CD4-positive, alpha-beta T cell (primary cell): ENCODE results near the gene ZSCAN5B. TPM values are rescaled to one million over a fixed set of nuclear protein-coding genes. Genes with fewer than 3 reads are reported as not detected.
A peak's percentile ranks its signal among the peaks of the same experiment; 100 is the strongest.

ENCODE experiments used
- ATAC-seq: fragments of 200-7000 bp; cut with Tn5 transposase; one replicate; pipeline ENCODE4 v1.10.0; 2022; ENCODE audit warnings: mild to moderate bottlenecking; ENCODE audit not compliant: poor library complexity
- CTCF ChIA-PET: fragments of 350-600 bp; sonication (Branson Sonifier 250); formaldehyde crosslinking; loops from one replicate; lab custom pipeline; 2021; ENCODE audit warnings: antibody characterized with exemption, inconsistent platforms; lab: Charles Lee
- POLR2A ChIA-PET: fragments of 350-600 bp; sonication (Branson Sonifier 250); formaldehyde crosslinking; loops from one replicate; lab custom pipeline; 2021; ENCODE audit warnings: antibody characterized with exemption, inconsistent platforms; lab: Charles Lee
- DNase-seq, 14 experiments: peaks; one replicate each; pipeline ENCODE4 v3.0.0-alpha.2; 2013 to 2020; ENCODE audit warnings: mixed read lengths in 2 of 14
- H3K27ac ChIP-seq, 2 donors: one replicate each; pipeline versions ENCODE4 v1.5.1 to v1.7.0; 2013; ENCODE audit warnings: low read length in 2 of 2, low read depth in 1 of 2, mild to moderate bottlenecking in 1 of 2
- H3K27me3 ChIP-seq, 2 experiments: 1 replicate in 1 of 2; 2 replicates in 1 of 2; pipeline versions ENCODE4 v1.6.1 to v1.7.0; 2013; ENCODE audit warnings: low read length in 2 of 2, control low read depth in 1 of 2, mild to moderate bottlenecking in 1 of 2, moderate library complexity in 1 of 2; ENCODE audit not compliant: insufficient read depth in 2 of 2, control insufficient read depth in 1 of 2
- H3K36me3 ChIP-seq: one replicate; pipeline ENCODE4 v1.6.1; 2013; ENCODE audit warnings: low read length, control low read depth; ENCODE audit not compliant: insufficient read depth
- H3K4me1 ChIP-seq: one replicate; pipeline ENCODE4 v1.6.1; 2013; ENCODE audit warnings: low read length, control low read depth; ENCODE audit not compliant: insufficient read depth
- H3K4me3 ChIP-seq: one replicate; pipeline ENCODE4 v1.5.1; 2013; ENCODE audit warnings: mild to moderate bottlenecking, low read length, moderate library complexity
- H3K9me3 ChIP-seq, 2 experiments: 1 replicate in 1 of 2; 2 replicates in 1 of 2; pipeline versions ENCODE4 v1.6.1 to v1.7.0; 2013; ENCODE audit warnings: low read length in 2 of 2, mild to moderate bottlenecking in 2 of 2, control low read depth in 1 of 2, moderate library complexity in 1 of 2; ENCODE audit not compliant: control insufficient read depth in 1 of 2, insufficient read depth in 1 of 2
- H3K27ac Mint-ChIP-seq: one replicate; pipeline ENCODE4 v1.8.0; 2020; ENCODE audit warnings: mixed read lengths
- H3K27me3 Mint-ChIP-seq: one replicate; pipeline ENCODE4 v1.8.0; 2021; ENCODE audit warnings: mixed read lengths
- H3K36me3 Mint-ChIP-seq: one replicate; pipeline ENCODE4 v1.8.0; 2021; ENCODE audit warnings: low read depth, mixed read lengths
- H3K4me1 Mint-ChIP-seq: one replicate; pipeline ENCODE4 v1.8.0; 2021; ENCODE audit warnings: low read depth, mixed read lengths
- H3K4me3 Mint-ChIP-seq: one replicate; pipeline ENCODE4 v1.8.0; 2020; ENCODE audit warnings: mild to moderate bottlenecking, mixed read lengths
- H3K9me3 Mint-ChIP-seq: one replicate; pipeline ENCODE4 v1.8.0; 2020; ENCODE audit warnings: mixed read lengths
- CTCF ChIP-seq: fragments of 200-600 bp; IDR thresholded peaks from one replicate; pipeline ENCODE4 v1.8.0; 2022; ENCODE audit warnings: antibody characterized with exemption, mild to moderate bottlenecking
- intact Hi-C, 2 experiments: fragments of 100-400 bp; cut with DNase I in 1 of 2; cut with micrococcal nuclease in 1 of 2; formaldehyde crosslinking; loops; one replicate each; pipeline versions ENCODE4 v1.15.1 to v1.9.0; 2023 to 2025; cut with DNase I, micrococcal nuclease
- total RNA-seq, 174 experiments: library from RNA in 2 of 174; stranded (reverse) in 2 of 174; gene quantifications; one replicate each; pipeline ENCODE4 v1.2.3 and lab custom pipeline; 2021 to 2026

Gene ZSCAN5B
- total RNA-seq, 2 experiments from 2014 or later = not detected

- H3K36me3 Mint-ChIP-seq = peaks cover 30% of the 10 kb centered on the region
- Histone ChIP-seq H3K4me1 (peaks cover 34% of the 10 kb centered on the region), H3K4me3 (no peak overlapping the region), H3K27ac (no peak overlapping the region), H3K9me3 (no peaks in the 10 kb centered on the region), H3K27me3 (no peaks in the 10 kb centered on the region), H3K36me3 (peaks cover 31% of the 10 kb centered on the region)
- no peak overlapping the region for H3K27ac Mint-ChIP-seq
- DNase-seq (no peak), ATAC-seq (no peak)
- H3K4me1 Mint-ChIP-seq = peaks cover 38% of the 10 kb centered on the region
- CTCF ChIA-PET = no interaction called here
- no peaks in the 10 kb centered on the region for H3K9me3 Mint-ChIP-seq
- intact Hi-C loops = loop anchor here in 1 of 2 experiments (5.0 to 10.0 kb wide), 2 partner anchors 38 to 450 kb away; partner anchors contain the start of gene ZNF71
- POLR2A ChIA-PET = no interaction called here
- no peaks in the 10 kb centered on the region for H3K27me3 Mint-ChIP-seq
- no peak for TF ChIP-seq CTCF
- no peak overlapping the region for H3K4me3 Mint-ChIP-seq
Measured at GRCh38 chr19:56144831-56145230, 52.8 kb downstream of the ZSCAN5B start.

DNA sequence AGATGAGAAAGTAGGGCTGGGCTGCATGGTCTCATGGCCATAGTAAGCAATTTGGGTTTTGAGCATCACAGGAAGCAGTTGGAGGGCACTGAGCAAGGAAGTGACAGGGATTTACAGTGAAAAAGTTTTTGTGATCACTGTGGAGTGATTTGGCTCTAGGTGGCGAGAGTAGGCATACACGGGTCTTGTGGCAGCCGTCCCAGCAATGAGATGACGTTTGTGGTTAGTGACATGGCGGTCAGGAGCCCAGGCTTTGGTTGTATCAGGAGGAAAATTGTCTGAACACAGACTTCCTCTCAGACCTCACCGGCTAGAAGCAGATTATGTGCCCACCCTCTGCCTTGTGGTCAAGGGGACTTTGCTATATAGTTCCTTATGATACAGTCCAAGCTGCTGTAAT, 53.2 kb downstream of the ZSCAN5B start:
- Mint-ChIP-seq H3K36me3 (peaks cover 25% of the 10 kb centered on the region), H3K27me3 (no peaks in the 10 kb centered on the region), H3K27ac (no peak overlapping the region), H3K4me1 (peaks cover 37% of the 10 kb centered on the region), H3K4me3 (peak overlapping the region; percentile 8), H3K9me3 (no peaks in the 10 kb centered on the region)
- peaks cover 26% of the 10 kb centered on the region for H3K36me3 ChIP-seq
- H3K27me3 ChIP-seq = no peaks in the 10 kb centered on the region
- no peak for ATAC-seq
- no peak for TF ChIP-seq CTCF
- H3K27ac ChIP-seq = no peak overlapping the region
- CTCF ChIA-PET = no interaction called here
- peaks cover 35% of the 10 kb centered on the region for H3K4me1 ChIP-seq
- H3K4me3 ChIP-seq = no peak overlapping the region
- DNase-seq = no peak
- intact Hi-C loops = loop anchor here in 1 of 2 experiments (5.0 to 10.0 kb wide), 2 partner anchors 37 to 450 kb away; partner anchors contain the start of gene ZNF71
- no peaks in the 10 kb centered on the region for H3K9me3 ChIP-seq
- POLR2A ChIA-PET = no interaction called here

- peaks cover 35% of the 10 kb centered on the region for H3K4me1 ChIP-seq
- no peak overlapping the region for H3K27ac ChIP-seq
- no peaks in the 10 kb centered on the region for H3K9me3 ChIP-seq
- Mint-ChIP-seq H3K4me1 (peaks cover 37% of the 10 kb centered on the region), H3K4me3 (peak overlapping the region; percentile 40), H3K9me3 (no peaks in the 10 kb centered on the region), H3K27me3 (no peaks in the 10 kb centered on the region), H3K36me3 (peaks cover 16% of the 10 kb centered on the region), H3K27ac (peak overlapping the region; percentile 85)
- no peak for TF ChIP-seq CTCF
- H3K36me3 ChIP-seq = peaks cover 19% of the 10 kb centered on the region
- no peaks in the 10 kb centered on the region for H3K27me3 ChIP-seq
- ATAC-seq (no peak), DNase-seq (no peak)
- ChIA-PET CTCF (no interaction called here), POLR2A (no interaction called here)
- no peak overlapping the region for H3K4me3 ChIP-seq
- intact Hi-C loops = loop anchor here in 1 of 2 experiments (5.0 to 10.0 kb wide), 2 partner anchors 36 to 452 kb away; partner anchors contain the start of gene ZNF71
Measured at GRCh38 chr19:56142897-56143434, 54.6 kb downstream of the ZSCAN5B start.
